GM12878 (cell line): ENCODE measurements around the gene C10orf90. TPM values are rescaled to one million over a fixed set of nuclear protein-coding genes. Genes with fewer than 3 reads are reported as not detected.

Source experiments
- ATAC-seq: fragments of 200-7000 bp; cut with Tn5 transposase; 3 replicates; pipeline ENCODE4 v1.9.1; 2020; ENCODE audit warnings: mild to moderate bottlenecking, moderate library complexity
- BruUV-seq: library from RNA; stranded (reverse); fragments of 400-500 nt; replicated peaks from 2 replicates; lab custom pipeline; 2021; lab: Mats Ljungman, UMichigan
- CTCF ChIA-PET: fragments of 300-600 bp; sonication (Branson Sonifier 250); formaldehyde crosslinking; extraction: SDS; loops from one replicate; lab custom pipeline; 2021; ENCODE audit warnings: inconsistent platforms; lab: Yijun Ruan, JAX
- POLR2A ChIA-PET: fragments of 350-600 bp; formaldehyde crosslinking; extraction: SDS; loops from one replicate; lab custom pipeline; 2021; ENCODE audit warnings: inconsistent platforms; lab: Charles Lee
- RAD21 ChIA-PET: fragments of 300-600 bp; sonication (Branson Sonifier 250); formaldehyde crosslinking; loops from one replicate; lab custom pipeline; 2023; ENCODE audit warnings: antibody characterized with exemption; ENCODE audit not compliant: unreplicated experiment; lab: Charles Lee
- SMC1A ChIA-PET: fragments of 300-600 bp; sonication (Branson Sonifier 250); formaldehyde crosslinking; loops from one replicate; lab custom pipeline; 2023; ENCODE audit not compliant: unreplicated experiment, uncharacterized antibody; lab: Charles Lee
- DNase-seq: peaks from one replicate; pipeline ENCODE4 v3.0.0-alpha.2; 2011; ENCODE audit warnings: low read depth, low spot score
- FAIRE-seq: peaks from 3 replicates; lab custom pipeline; 2011; peaks lifted over from hg19 to GRCh38; lab: Jason Lieb, UNC
- H2AFZ ChIP-seq: 2 replicates; pipeline ENCODE4 v1.6.0; 2011; ENCODE audit warnings: low read depth, low read length, control low read depth; ENCODE audit not compliant: control insufficient read depth
- H3K27ac ChIP-seq: 2 replicates; pipeline ENCODE4 v1.5.1; 2011; ENCODE audit warnings: control low read depth; ENCODE audit not compliant: control insufficient read depth, insufficient read depth
- H3K27me3 ChIP-seq, 2 experiments: replicated peaks in 1 of 2; 2 replicates each; pipeline versions ENCODE4 v1.6.0 to v1.6.1; 2011; ENCODE audit warnings: low read length in 1 of 2; ENCODE audit not compliant: control insufficient read depth in 2 of 2, insufficient read depth in 2 of 2
- H3K36me3 ChIP-seq, 2 experiments: 2 replicates each; pipeline ENCODE4 v1.5.1; 2011; ENCODE audit warnings: low read length in 1 of 2; ENCODE audit not compliant: control insufficient read depth in 2 of 2, insufficient read depth in 2 of 2
- H3K4me1 ChIP-seq: 2 replicates; pipeline ENCODE4 v1.6.1; 2011; ENCODE audit warnings: mild to moderate bottlenecking, low read length, moderate library complexity, mixed read lengths; ENCODE audit not compliant: control insufficient read depth, insufficient read depth
- H3K4me2 ChIP-seq: 2 replicates; pipeline ENCODE4 v1.6.0; 2011; ENCODE audit warnings: control low read depth; ENCODE audit not compliant: control insufficient read depth, insufficient read depth
- H3K4me3 ChIP-seq: fragments of 200-600 bp; sonication (generic); 2 replicates; pipeline ENCODE4 v1.5.1; 2016
- H3K79me2 ChIP-seq: 2 replicates; pipeline ENCODE4 v1.6.0; 2011; ENCODE audit warnings: low read length; ENCODE audit not compliant: control insufficient read depth, insufficient read depth
- H3K9ac ChIP-seq: 2 replicates; pipeline ENCODE4 v1.8.0; 2011; ENCODE audit warnings: low read length, control low read depth, mixed read lengths; ENCODE audit not compliant: control insufficient read depth, insufficient read depth
- H3K9me3 ChIP-seq: replicated peaks from 3 replicates; pipeline ENCODE4 v1.5.1; 2011; ENCODE audit warnings: mild to moderate bottlenecking, low read length; ENCODE audit not compliant: control insufficient read depth, insufficient read depth
- H4K20me1 ChIP-seq: 2 replicates; pipeline ENCODE4 v1.6.0; 2011; ENCODE audit not compliant: control insufficient read depth, insufficient read depth
- BHLHE40 ChIP-seq, 2 experiments: fragments of 450-650 bp in 1 of 2; IDR thresholded peaks; 2 replicates each; pipeline ENCODE4 v1.6.1; 2011 to 2017; ENCODE audit warnings: low read depth in 2 of 2, borderline replicate concordance in 1 of 2, improper control_type of control experiment in 1 of 2, low read length in 1 of 2, mild to moderate bottlenecking in 1 of 2
- CEBPB ChIP-seq, 2 experiments: fragments of 150-350 bp in 1 of 2; IDR thresholded peaks; 2 replicates each; pipeline ENCODE4 v1.6.1; 2012 to 2014; ENCODE audit warnings: low read depth in 2 of 2, low read length in 2 of 2, borderline replicate concordance in 1 of 2, inconsistent platforms in 1 of 2
- E2F4 ChIP-seq: IDR thresholded peaks from 2 replicates; pipeline ENCODE4 v1.6.1; 2012; ENCODE audit warnings: low read depth, low read length, improper control_type of control experiment
- ESRRA ChIP-seq: IDR thresholded peaks from 2 replicates; pipeline ENCODE4 v1.6.1; 2012; ENCODE audit warnings: mild to moderate bottlenecking, low read length, improper control_type of control experiment
- FOXK2 ChIP-seq: fragments of 450-650 bp; IDR thresholded peaks from 2 replicates; pipeline ENCODE4 v1.6.1; 2017; ENCODE audit warnings: mild to moderate bottlenecking, moderate library complexity
- IKZF1 ChIP-seq: fragments of 450-650 bp; conservative IDR thresholded peaks from 2 replicates; pipeline ENCODE4 v1.6.1; 2017; ENCODE audit warnings: antibody characterized with exemption, mild to moderate bottlenecking
- MEF2B ChIP-seq: fragments of 450-650 bp; IDR thresholded peaks from 2 replicates; pipeline ENCODE4 v1.6.1; 2018; ENCODE audit warnings: mild to moderate bottlenecking, moderate library complexity; ENCODE audit not compliant: partially characterized antibody, poor library complexity, severe bottlenecking
- MLLT1 ChIP-seq: fragments of 450-650 bp; IDR thresholded peaks from 2 replicates; pipeline ENCODE4 v1.6.1; 2016; ENCODE audit warnings: mild to moderate bottlenecking
- REST ChIP-seq: IDR thresholded peaks from 2 replicates; pipeline ENCODE4 v1.6.1; 2012; ENCODE audit warnings: mild to moderate bottlenecking, low read depth, low read length
- SMAD5 ChIP-seq: IDR thresholded peaks from 2 replicates; pipeline ENCODE4 v1.6.1; 2016; ENCODE audit warnings: antibody characterized with exemption, low read depth
- TCF7 ChIP-seq: IDR thresholded peaks from 2 replicates; pipeline ENCODE4 v1.6.1; 2014; ENCODE audit warnings: antibody characterized with exemption, borderline replicate concordance
- ZBED1 ChIP-seq: IDR thresholded peaks from 2 replicates; pipeline ENCODE4 v1.6.1; 2016; ENCODE audit warnings: borderline replicate concordance
- WGBS: methylation state at CpG from one replicate; pipeline ENCODE4 v1.1.6; 2016; ENCODE audit warnings: low lambda C conversion rate; ENCODE audit not compliant: insufficient replicate concordance, insufficient coverage; ENCODE audit errors: missing lambda C conversion rate; 5-methylcytosine and 5-hydroxymethylcytosine counted together
- in situ Hi-C: fragments of 300-500 bp; cut with MboI; formaldehyde crosslinking; loops from 9 replicates; pipeline ENCODE4 v1.14.3; 2018; ENCODE audit warnings: mixed read lengths
- intact Hi-C: fragments of 100-400 bp; cut with micrococcal nuclease; formaldehyde crosslinking; loops from one replicate; pipeline ENCODE4 v1.14.2; 2022; ENCODE audit not compliant: unreplicated experiment
- polyA plus RNA-seq, 11 experiments: library from polyadenylated mRNA; depleted of rRNA in 4 of 11; unstranded in 6 of 11; stranded (reverse) in 5 of 11; fragments of >200 nt; fragmentation: Nextera tagmentation in 4 of 11; fragmentation: Illumina TruSeq in 1 of 11; extraction: Ambion mirVana in 4 of 11; extraction: Trizol in 1 of 11; gene quantifications; 1 replicate in 1 of 11; 2 replicates in 10 of 11; pipeline versions ENCODE4 v1.2.1 to v1.2.3, GENCODE V29; 2011 to 2016; ENCODE audit warnings: inconsistent platforms in 2 of 11, missing spikeins in 2 of 11, low read depth in 1 of 11
- total RNA-seq, 4 experiments: library from RNA; depleted of rRNA in 3 of 4; stranded (reverse); fragments of >200 nt in 3 of 4; fragmentation: Illumina TruSeq in 1 of 4; extraction: Trizol in 1 of 4; gene quantifications; 2 replicates each; pipeline versions ENCODE4 v1.2.1 to v1.2.3, GENCODE V29; 2013 to 2021

C10orf90 gene
- total and polyA plus RNA-seq, 10 of the 15 experiments (the other 5 are each of a cell fraction or from before 2014, with no cell fraction given) = 0.04 TPM; not detected in 9

- no peaks in the 10 kb centered on the region for H3K36me3 ChIP-seq
- TF ChIP-seq MLLT1 = no peak
- no peak for TF ChIP-seq ESRRA
- no peak for TF ChIP-seq IKZF1
- no peak overlapping the region for H2AFZ ChIP-seq
- in situ Hi-C loops = no loop called here
- no peak for ATAC-seq
- H3K4me3 ChIP-seq = no peak overlapping the region
- H3K4me2 ChIP-seq = no peak overlapping the region
- SMC1A ChIA-PET = no interaction called here
- intact Hi-C loops = no loop called here
- H3K27ac ChIP-seq = no peak overlapping the region
- POLR2A ChIA-PET = interaction anchor here (0.6 to 0.7 kb wide), 2 partner anchors 27 to 88 kb away, joined by 3 to 4 read pairs; no protein-coding TSS in a partner anchor
- no peaks in the 10 kb centered on the region for H3K4me1 ChIP-seq
- RAD21 ChIA-PET = no interaction called here
- no peaks in the 10 kb centered on the region for H3K27me3 ChIP-seq
- no peak for FAIRE-seq
- no peaks in the 10 kb centered on the region for H3K9me3 ChIP-seq
- no TSS peak for BruUV-seq
- CTCF ChIA-PET = no interaction called here
- no peak for DNase-seq
- 17% methylated on average over 2 of the region's 2 CpGs for WGBS
- H4K20me1 ChIP-seq = no peaks in the 10 kb centered on the region
- H3K9ac ChIP-seq = no peak overlapping the region
- H3K79me2 ChIP-seq = no peaks in the 10 kb centered on the region
These were observed 262.7 kb downstream of the C10orf90 start for GRCh38 chr10:126407831-126408230.

GRCh38 chr10:126405239-126405775, 265.2 kb downstream of the C10orf90 start:
- in situ Hi-C loops (no loop called here), intact Hi-C loops (no loop called here)
- no TSS peak for BruUV-seq
- FAIRE-seq (no peak), ATAC-seq (no peak), DNase-seq (no peak)
- Histone ChIP-seq H3K4me1 (no peaks in the 10 kb centered on the region), H3K27me3 (no peaks in the 10 kb centered on the region), H3K79me2 (no peaks in the 10 kb centered on the region), H4K20me1 (no peaks in the 10 kb centered on the region), H3K4me2 (no peak overlapping the region), H3K36me3 (no peaks in the 10 kb centered on the region), H2AFZ (no peak overlapping the region), H3K27ac (no peak overlapping the region), H3K9me3 (no peaks in the 10 kb centered on the region), H3K4me3 (no peak overlapping the region), H3K9ac (no peak overlapping the region)
- ChIA-PET POLR2A (no interaction called here), RAD21 (no interaction called here), SMC1A (no interaction called here), CTCF (no interaction called here)
- TF ChIP-seq FOXK2 (no peak), REST (no peak), BHLHE40 (IDR thresholded peaks at IDR 0.05; ENCODE audit: borderline replicate concordance in 1 of 2, low read depth in 2 of 2, low read length in 1 of 2) (no peak), SMAD5 (no peak), CEBPB (IDR thresholded peaks at IDR 0.05; ENCODE audit: borderline replicate concordance in 1 of 2, low read depth in 2 of 2, low read length in 2 of 2) (no peak), ZBED1 (no peak), E2F4 (no peak), MEF2B (no peak), TCF7 (no peak)
- 19% methylated on average over 6 of the region's 6 CpGs for WGBS
